Middle frontal gyrus (tissue), 1 donor: Measurements from ENCODE around the gene TMEM37.

Experiments used
- DNase-seq: peaks from one replicate; pipeline ENCODE4 v3.0.0-alpha.2; 2015; ENCODE audit warnings: low spot score; ENCODE audit errors: extremely low spot score

TMEM37 gene

DNA sequence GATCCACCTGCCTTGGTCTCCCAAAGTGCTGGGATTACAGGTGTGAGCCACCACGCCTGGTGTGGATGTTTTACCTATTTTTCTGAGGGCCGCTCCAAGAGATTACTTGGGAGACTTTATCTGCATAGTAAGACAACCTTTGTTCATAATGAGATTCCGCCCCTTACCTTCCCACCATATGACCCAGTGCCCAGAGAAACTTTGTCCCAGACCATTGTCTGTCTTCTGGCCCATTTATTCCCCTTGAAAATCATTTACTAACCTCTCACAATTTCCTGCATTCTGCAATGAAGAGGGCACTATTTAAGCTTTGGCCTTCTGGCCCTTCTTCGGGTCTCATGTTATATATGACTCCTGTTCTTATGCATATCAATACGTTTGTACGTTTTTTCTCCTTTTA is 13.7 kb upstream of the TMEM37 start:
- no peak for DNase-seq

DNA sequence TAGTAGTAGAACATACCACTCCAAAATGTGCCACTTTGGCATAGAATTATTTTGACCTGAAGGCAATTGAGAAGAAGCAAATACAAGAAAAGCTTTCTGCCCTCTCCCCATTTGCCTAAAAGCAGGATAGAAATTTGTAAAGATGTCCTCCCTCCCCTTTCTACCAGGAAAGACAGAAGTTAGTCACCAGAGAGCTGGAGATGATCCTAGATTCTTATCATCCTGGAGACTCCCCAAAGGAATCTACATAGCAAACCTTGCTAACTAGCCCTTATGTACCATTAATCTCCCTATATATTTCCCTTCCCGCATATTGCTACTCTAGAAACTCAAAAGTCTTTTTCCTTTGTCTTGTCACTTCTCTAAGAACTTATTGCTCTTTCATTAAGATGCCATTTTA is 12.6 kb upstream of the TMEM37 start:
- no peak for DNase-seq

DNA sequence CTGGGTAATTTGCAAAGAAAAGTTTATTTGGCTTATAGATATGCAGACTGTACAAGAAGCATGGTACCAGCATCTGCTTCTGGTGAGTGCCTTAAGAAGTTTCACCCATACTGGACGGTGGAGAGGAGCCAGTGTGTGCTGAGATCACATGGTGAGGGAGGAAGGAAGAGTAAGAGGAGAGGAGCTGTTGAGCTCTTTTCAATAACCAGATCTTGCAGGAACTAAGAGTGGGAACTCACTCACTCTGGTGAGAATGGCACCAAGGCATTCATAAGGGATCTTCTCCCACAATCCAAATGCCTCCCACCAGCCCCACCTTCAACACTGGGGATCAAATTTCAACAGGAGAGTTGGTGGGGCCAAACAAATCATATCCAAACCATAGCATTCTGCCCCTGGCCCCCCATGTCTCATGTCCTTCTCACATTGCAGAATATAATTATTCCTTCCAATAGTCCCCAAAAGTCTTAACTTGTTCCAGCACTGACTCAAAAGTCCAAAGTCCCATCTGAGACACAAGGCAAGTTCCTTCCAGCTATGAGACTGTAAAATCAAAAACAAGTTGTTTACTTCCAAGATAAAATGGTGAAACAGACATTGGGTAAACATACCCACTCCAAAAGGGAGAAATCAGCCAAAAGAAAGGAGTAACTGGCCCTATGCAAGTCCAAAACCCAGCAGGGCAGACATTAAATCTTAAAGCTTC is 11.7 kb upstream of the TMEM37 start:
- no peak for DNase-seq

DNA sequence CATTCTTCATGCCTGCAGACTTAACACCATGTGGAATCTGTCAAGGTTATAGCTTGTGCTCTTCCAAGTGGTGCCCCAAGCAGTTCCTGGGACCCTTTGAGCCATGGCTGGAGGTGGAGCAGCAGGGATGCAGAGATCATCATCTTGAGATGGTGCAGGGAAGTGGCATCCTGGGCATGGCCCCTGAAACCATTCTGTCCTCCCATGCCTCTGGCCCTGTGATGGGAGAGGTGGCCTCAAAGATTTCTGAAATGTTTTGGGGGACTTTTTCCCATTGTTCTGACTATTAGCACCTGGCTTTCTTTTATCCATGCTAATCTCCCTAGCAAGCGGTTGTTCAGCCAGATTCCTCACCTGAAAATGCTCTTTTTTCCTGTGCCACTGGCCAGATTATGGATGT is 10.3 kb upstream of the TMEM37 start:
- DNase-seq, result no peak

DNA sequence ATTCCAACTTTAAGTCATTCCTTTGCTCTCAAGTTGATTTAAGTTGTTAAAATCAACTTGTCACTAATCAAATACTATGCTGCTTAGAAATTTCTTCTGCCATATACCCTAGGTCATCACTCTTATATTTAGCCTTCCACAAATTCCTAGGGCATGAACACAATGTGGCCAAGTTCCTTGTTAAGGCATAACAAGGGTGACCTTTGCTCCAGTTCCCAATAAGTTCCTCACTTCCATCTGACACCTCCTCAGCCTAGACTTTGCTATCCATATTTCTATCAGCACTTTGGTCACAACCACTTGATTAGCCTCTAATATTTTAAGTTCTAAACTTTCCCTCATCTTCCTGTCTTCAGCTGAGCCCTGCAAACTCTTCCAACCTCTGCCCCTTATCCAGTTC is 9.9 kb upstream of the TMEM37 start:
- no peak for DNase-seq

DNA sequence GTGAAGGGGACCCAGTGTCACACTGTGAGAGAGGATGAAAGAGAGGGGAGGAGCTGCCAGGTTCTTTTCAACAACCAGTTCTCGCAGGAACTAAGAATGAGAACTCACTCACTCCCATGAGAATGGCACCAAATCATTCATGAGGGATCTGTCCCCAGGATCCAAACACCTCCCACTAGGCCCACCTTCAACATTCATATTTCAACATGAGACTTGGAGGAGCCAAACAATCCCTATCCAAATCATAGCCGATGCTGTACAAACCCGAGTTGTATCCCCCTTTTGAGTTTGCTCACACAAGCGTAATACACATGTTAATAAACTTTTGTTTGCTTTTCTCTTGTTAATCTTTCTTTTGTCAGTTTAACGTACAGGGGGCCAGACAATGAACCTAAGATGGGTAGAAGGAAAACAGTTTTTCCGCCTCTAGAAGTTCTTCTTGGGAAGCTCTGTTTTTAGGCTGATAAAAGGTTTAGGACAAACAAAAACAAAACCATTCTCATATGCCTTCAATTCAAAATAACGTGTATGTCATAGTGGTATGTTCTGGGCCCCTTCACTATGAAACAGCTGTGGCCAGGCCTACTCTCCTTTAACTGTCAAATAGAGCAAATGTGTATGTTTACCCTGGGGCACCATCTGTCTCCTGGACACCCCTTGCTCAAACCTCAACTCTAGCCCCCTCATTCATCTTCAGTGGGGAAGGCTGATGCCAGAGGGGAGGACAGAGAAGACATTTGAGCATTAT is 9.1 kb upstream of the TMEM37 start:
- DNase-seq, result no peak

DNA sequence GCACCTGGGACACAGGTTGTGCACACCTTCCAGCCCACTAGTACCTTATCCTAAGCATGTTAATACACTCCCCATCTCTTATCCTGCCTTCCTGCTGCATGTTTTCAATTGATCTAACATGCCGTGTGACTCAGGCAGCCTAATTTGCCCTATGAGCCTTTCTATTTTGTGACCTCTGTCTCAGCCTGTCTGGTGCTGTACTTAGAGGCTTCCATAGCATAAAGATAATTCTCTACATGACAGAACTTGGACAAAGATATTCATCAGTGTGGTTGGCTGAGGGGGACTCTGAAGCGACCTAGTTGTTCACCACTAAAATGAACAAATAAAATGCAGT is 8.6 kb upstream of the TMEM37 start:
- DNase-seq, result no peak

DNA sequence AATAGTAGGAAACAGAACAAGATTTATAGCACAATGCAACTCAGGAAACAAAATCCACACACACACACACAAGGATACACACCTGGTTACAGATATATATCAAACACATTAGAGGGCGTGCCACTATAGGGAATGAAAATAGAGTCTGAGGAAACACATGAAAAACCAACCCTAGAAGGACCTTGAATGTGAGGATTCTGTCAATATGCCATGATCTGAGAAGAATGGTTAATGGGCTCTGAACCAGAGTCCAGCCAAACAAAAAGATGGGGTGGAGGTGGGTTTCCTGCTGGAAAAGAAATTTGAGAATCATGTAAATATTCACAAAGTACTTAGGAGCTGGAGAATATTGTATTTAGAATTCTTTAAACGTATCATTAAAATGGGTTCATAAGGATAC is 7.8 kb upstream of the TMEM37 start:
- DNase-seq, result no peak

DNA sequence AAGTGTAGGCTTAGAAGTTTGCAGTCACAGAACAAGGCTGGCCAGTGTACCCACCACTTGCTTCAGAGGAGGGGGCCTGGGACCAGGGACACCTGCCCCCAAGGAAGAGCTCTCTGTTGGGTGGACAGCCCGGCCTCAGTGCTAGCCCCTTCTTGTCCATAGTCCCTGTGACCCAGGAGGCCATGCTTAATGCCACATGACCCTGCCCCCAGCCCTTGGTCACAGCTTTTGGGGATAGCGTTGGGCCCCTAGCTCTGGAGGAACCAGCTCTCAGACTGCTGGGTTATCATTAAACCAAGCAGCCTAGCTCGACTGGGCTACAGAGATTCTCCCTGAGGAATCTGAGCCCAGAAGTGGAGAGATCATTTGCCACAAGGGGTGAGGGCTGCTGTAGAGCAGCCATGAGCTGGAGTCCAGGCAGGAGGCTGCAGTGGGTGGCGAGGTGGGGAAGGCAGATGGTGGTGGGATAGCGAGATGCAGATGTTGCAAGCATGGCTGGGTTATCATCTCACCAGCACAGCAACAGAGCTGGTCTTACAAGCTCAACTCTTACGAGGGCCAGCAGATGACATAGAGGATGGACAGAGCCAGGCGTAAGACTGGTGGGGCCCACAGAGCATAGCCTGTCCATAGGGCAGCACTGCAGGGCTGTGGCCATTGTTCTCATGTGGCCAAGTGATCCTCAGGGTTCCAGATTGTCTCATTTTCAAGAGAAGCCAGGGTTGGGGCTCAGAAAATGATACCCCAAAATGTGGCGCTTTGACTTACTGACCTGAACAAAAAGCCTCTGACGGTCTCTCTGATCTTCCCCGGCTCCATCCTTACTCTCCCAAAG is 7.2 kb upstream of the TMEM37 start:
- no peak for DNase-seq

DNA sequence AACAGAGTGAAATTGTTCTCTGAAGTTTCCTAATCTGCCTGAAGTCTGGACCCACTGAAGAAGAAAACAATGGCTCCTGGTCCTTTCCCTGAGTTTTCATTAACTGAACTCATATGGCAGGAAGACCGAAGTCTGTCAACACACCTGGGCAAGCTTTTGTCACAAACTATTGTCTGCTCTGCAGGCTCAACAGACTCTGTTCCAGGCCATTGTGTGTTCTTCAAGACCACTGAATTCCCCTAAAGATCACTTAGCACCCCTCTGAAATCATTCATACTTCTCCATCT is 6.6 kb upstream of the TMEM37 start:
- no peak for DNase-seq

DNA sequence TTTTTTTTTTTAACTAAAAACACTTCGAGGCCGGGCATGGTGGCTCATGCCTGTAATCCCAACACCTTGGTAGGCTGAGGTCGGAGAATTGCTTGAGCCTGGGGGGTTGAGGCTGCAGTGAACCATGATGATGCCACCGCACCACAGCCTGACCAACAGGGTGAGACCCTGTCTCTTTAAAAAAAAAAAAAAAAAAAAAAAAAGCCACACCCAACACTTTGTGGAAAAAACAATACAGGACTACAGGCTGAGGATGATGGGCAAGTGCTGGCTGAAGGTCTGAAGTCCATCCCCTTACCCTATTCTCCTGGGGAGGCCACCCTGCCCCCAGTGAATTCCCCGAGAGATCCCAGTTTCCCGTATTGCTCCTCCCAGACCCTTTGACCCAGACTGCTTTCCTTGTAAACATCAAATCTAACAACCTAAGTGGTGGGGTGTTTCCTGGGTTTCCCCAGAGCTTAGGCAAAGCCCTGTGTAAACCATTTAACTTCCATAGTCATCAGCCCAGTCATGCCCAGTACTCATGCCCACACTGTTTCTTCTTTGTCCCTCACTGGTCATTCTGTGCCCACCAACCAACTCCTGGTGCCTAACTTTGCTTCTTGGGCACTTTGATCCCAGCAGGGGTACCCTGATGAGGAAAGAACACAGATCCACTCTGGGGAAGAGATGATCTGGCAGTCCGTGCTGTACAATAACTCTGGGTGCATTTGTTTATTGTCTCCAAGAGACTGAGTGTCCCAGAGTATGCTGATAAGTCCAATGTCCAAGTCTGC is 5.8 kb upstream of the TMEM37 start:
- DNase-seq, result no peak

DNA sequence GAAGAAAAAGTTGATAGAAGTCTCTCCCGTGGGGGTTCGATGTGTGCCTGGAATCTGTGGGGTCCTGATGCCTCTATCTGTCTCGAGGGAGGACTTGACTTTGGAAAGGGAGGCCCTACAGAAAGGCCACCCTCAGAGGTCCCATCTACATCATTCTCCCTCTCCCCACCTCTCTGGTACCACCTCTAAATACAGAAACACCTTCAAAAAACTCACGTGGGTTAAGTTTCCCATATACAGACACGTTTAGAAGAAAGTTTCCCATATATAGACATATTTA is 5.3 kb upstream of the TMEM37 start:
- DNase-seq, result no peak

DNA sequence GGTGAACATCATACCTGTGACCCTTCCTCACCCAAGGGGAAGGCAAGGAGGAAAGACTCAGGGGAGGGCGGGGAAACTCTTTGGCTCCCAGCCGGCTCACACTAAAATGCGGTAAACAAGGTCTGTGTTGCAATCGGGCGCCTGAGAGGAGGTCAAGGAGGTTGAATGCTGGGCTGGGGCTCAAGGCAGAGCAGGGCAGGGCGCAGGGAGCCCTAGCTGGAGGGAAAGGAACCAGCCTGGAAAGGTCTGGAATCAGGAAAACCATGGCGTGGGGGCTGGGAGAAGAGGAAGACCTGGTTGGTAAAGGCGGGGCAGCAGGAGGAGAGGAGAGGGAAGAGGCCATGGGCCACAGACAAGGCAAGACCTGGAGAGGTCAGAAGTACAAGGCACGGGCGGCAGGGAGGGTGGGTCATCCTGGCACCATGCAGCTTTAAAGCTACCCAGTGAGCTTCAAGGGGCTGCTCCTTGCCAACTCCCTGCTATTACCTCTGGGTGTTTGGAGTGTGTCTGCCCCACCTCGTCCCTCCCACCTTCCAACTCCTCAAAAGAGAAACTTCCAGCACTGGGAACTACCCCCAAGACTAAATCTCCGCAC is 4.8 kb upstream of the TMEM37 start:
- DNase-seq, result no peak

DNA sequence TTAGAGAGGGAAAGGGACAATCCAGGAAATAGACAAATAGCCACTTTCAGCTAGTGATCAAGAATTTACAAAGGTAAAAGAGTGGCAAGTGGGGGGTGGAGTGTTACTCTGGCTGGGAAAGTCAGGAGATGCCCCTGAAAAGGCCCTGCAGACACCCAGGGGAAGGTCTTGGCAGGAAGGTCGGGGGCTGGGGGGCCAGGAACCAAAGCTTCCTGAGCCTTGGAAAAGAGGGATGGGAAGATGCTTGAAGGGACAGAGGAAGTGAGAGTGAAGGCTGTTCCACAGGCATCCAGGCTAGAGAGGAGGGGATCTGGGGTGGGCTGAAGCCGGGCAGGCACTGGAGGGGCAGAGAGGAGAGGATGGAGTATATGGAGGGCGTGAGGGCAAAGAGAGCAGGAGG is 3.9 kb upstream of the TMEM37 start:
- DNase-seq, result no peak

DNA sequence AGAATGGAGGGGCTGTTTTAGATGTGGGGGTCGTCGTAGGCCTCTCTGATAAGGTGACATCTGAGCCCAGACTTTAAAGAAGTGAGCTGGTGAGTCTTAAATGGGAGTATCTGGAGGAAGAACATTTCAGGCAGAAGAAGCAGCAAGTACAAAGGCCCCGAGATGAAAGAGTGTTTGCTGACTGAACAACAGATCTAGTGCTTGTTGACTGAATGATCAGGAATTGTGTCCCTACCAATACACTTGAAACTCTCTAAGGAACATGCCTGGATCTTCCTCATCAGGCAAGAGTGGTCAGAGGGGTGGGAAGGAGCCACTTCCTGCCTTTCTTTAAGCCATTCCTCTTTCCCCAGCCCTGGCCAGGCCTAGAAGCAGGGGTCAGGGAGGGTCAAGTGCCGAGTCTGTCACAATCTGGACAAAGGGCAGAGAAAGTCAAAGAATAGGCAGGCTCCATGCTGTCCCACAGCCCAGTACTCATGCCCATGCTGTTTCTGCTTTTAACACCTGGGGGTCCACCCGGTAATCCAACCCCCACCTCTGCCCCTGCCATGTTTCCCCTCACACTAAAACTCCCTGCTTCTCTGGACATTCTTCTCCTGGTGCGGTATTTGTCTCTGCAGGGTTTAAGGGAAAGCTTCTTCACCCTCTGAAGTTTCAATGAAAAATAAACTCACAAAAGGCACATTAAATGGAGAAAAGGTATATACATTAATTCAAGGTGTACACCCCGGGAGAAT is 3.0 kb upstream of the TMEM37 start:
- no peak for DNase-seq

DNA sequence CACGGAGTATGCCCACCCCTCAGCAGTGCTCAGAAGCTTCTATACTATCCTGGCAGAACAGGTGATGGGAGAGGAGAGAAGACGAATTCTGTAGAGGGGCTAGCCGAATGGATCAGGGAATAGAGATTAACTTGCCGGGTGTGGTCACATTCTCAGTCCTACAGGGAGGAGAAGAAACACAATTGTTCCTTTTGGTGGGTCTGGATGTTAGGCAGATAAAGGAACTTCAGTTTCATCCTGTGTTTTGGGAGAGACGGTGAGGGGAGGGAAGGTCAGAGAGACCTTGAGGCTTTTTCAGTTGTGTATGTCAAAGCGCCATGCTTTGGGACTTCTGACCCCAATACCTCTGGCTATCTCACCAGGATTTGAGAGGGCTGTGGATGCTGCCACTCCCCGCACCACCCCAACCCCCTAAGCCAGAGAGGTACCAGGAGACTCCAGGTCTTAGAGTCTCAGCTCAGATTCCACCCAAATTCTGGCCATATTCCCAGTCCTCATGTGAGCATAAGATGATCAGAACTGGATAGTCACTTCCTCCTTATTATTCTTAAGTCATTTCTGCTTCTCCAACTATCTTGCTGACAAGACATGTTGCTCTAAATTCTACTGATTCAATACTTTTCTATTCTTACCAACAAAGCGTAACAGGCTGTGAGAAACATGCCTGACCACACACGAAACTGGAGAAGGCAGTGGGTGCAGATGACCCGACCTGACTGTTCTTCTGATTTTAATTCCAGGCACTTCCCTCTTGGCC is 2.3 kb upstream of the TMEM37 start:
- no peak for DNase-seq

DNA sequence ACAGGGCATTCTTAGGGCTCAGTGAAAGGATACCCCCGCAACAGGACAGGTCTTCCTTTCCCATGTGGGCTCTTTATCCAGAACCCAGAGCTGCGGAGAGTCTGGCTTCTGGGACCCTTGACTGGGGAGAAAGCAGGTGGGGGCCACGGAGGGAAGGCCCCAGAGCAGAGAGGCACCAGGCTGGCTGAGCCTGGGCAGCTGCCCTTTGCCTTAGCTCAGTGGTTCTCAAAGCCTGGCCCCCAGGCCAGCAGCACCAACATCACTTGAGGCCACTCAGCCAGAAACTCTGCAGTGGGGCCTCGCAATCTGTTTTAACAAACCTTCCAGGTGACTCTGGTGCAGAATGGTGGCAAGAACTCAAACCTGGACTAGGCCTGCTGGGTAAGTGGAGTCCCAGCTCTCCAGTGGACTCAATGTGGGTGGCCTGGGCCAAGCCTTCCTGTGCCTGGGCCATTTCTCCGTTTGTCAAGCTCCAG is 1.6 kb upstream of the TMEM37 start:
- DNase-seq, result no peak

DNA sequence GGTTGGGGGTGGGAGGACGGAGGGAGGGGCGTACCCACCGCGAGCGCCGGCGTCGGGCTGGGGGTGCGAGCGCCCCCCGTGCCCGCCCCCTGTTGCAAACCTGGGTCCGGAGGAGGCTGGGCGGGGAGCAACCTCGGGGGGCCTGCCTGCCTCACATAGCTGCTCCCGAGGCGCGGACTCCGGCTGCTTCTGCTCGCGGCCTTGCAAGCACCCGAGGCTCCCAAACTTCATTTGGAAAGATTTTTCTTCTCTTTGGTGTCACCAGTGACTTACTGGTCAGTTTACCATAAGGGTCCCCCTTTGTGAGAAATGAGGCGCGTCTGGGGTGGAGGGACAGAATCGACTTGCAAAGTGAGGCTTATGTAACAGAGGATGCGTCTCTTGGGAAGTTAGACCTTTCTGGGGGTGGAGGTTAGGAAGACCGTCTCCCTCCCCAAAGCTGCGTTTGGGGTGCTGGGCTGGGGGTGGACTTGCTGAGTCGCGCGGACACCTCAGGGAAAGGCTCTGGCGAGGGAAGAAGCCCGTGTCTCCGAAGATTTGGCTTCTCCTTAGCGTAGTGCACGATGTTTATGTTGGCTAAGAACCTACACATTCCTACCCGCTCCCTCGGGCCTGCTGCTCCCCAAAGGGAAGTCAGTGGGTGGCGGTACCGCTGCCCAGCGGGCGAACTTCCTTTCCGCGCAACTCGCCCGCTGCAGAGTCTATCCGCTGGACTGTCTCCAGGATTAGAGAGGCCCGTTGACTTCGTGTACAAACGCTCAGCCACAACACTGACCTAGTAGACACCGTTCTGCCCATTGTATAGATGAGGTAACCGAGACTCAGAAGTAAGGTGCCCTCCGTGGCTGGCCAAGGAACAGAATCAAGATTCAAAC is 559 bp downstream of the TMEM37 start:
- no peak for DNase-seq

DNA sequence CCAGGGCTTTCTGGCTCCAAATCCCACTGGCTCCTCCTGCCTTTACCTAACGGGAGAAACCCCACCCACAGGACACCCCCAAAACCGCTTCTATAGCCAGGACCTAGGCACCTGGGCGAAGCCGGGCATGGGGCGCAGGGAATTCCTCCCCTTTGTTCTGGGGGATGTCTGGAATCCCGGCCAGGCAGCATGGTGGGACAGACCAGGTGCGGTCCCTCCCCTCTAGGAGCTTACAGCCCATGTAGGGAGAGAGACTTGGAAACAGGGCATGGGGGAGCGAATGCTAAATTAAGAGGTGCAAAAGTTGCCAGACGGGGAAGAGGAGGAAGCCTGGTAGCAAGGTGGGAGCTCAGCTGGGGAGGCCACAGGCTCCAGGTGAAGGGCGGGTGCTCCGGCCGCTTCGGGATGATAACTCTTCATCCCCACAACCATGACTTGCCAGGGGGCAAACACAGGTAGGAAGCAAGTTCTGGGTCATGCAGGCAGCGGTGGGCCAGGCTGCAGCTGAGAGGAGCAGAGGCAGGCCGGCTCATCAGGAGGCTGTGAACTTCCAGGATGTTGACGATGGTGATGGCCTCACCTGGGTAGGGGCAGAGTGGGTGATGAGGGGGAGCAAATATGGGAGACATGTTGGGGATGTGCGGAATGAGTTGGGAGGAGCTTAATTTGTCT is 1.3 kb downstream of the TMEM37 start:
- DNase-seq, result no peak
